Uterus (tissue), 2 donors: ENCODE results near the gene ACSF2.

Source experiments
- POLR2A ChIP-seq, 2 donors: fragments of 450-650 bp; IDR thresholded peaks; one replicate each; pipeline ENCODE4 v1.6.1; 2016; ENCODE audit warnings: antibody characterized with exemption in 2 of 2, mild to moderate bottlenecking in 1 of 2, moderate library complexity in 1 of 2
- TF ChIP-seq, protein P1 (sequence below), 4 experiments: fragments of 200-600 bp in 2 of 4; fragments of 450-650 bp in 2 of 4; sonication (generic) in 2 of 4; IDR thresholded peaks; one replicate each; pipeline ENCODE4 v1.5.1; 2016 to 2019; ENCODE audit warnings: antibody characterized with exemption in 4 of 4, mild to moderate bottlenecking in 2 of 4, moderate library complexity in 1 of 4

DNA sequence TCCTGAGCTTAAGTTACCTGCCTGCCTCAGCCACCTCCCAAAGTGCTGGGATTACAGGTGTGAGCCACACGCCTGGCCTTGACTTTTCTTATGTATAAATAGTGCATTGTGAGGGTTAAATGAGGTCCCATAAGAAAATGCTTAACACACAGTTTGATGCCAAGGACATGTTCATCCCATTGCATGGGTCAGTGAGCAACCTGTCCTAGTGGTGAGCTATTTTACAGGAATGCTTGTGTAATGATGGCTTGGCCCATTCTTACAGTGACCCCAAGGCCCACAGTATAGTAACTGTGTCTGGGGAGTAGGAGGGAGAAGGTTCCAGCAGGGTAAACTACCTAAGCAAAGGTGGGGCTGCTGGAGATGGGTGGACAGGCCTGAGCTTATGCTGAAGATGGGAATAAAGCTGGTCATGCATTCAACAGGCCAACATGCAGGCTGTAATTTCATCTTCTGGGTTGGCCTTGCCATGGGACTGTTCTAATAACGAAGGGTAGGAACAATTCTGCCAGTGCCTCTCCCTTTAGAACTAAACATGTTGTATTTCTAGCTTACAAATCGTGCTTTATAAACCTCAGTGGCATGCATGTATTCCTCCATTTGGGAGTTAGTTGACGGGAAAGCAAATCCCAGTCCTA, 6.2 kb downstream of the ACSF2 start:
- TF ChIP-seq, protein P1, sequence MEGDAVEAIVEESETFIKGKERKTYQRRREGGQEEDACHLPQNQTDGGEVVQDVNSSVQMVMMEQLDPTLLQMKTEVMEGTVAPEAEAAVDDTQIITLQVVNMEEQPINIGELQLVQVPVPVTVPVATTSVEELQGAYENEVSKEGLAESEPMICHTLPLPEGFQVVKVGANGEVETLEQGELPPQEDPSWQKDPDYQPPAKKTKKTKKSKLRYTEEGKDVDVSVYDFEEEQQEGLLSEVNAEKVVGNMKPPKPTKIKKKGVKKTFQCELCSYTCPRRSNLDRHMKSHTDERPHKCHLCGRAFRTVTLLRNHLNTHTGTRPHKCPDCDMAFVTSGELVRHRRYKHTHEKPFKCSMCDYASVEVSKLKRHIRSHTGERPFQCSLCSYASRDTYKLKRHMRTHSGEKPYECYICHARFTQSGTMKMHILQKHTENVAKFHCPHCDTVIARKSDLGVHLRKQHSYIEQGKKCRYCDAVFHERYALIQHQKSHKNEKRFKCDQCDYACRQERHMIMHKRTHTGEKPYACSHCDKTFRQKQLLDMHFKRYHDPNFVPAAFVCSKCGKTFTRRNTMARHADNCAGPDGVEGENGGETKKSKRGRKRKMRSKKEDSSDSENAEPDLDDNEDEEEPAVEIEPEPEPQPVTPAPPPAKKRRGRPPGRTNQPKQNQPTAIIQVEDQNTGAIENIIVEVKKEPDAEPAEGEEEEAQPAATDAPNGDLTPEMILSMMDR (IDR thresholded peaks at IDR 0.05): no peak
- no peak for TF ChIP-seq POLR2A (IDR thresholded peaks at IDR 0.05)
